ENCODE results near the gene OR2F2.

The OR2F2 gene

GRCh38 chr7:143980746-143981510, 45.9 kb downstream of the OR2F2 start:
- DNase-seq = no peak

GRCh38 chr7:143983960-143984359, 48.9 kb downstream of the OR2F2 start:
- DNase-seq = no peak

Measured in RPMI8226 (cell line).